Measurements from ENCODE around the gene PHAF1. TPM values are rescaled to one million over a fixed set of nuclear protein-coding genes. Genes with fewer than 3 reads are reported as not detected.

Gene PHAF1
- total RNA-seq, 4 donors from 2014 or later, result 11.4 to 30.6 (median 20.4) TPM

DNA sequence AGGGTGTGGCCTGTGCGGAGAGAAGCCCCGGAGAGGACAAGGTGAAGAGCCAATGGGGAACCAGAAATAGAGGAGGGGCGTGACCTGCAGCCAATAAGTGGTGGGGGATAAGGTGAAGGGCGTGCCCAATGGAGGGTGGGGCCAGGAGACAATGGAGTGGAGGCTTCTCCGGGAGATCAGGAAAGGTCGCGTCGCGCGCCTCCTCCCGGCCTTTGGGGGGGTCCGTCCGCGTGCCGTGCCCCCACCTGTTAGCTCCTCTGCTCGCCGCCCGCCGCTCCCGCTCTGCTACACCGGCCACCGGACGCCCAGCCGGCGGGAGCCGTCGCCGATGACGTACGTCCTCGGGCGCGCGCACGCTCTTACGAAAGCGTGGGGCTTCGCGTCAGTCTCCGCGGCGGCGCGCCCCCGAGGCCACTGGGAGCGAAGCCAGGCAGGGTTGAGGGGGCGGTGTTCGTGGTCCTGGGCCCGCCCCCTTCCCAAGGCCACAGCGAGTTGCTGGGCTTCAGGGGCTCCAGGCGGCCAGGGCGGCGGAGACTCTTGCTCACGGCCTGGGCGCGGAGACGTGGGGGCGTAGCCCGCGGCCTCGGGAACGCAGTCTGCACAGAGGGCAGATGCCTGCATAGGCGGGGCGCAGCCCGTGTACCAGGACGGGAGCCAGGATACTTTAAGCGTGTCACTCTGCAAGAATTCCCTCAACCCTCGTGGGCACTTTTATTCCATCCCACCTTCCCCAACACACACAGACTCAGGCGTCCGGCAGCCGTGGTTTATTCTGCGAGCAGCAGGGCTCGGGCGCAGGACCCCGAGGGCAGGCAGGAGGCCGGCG is 74.1 kb downstream of the PHAF1 start, which contains the start of gene MATCAP1:
TSS of gene MATCAP1 (minus strand) at position 337 of the 826 bp plus-strand sequence. CDS start 3,353 bp downstream, outside the sequence.
- H3K36me3 ChIP-seq, result no peaks in the 10 kb centered on the region
- DNase-seq, result peak; percentile 95 to 97 (median 95)

DNA sequence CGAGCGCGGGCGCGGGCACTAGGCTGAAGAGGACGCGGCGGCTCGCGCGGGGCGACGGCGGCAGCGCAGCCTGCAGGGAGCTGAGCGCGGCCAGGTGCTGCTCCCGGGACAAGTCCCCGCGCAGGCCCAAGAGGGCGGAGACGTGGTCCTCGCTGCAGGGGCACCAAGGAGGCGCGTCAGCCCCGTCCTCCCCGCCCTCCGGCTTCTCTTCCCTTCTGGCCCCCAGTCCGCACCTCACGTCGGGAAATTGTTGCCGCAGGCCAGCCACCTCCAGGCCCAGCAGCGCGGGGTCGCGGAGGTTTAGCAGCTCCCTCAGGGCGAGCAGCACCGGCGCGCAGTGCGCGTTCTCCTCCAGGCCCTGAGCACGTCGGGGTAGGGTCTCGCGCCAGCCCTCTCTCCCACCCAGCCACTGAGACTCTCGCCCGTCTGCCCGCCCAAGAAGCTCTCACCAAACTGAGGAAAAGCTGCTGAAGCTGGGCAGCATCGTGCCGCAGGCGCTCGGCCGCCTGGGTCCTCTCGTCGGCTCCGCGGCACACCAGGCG is 74.8 kb downstream of the PHAF1 start:
- Histone ChIP-seq H3K36me3 (no peaks in the 10 kb centered on the region), H3K9me3 (no peaks in the 10 kb centered on the region), H3K27ac (peak overlapping the region; percentile 92 to 96 (median 94)), H3K4me1 (peaks cover 6 to 44% (median 15%) of the 10 kb centered on the region in 4 donors), H3K27me3 (no peaks in the 10 kb centered on the region), H3K4me3 (peak overlapping the region; percentile 58 to 72 (median 70))
- TF ChIP-seq, protein P1, sequence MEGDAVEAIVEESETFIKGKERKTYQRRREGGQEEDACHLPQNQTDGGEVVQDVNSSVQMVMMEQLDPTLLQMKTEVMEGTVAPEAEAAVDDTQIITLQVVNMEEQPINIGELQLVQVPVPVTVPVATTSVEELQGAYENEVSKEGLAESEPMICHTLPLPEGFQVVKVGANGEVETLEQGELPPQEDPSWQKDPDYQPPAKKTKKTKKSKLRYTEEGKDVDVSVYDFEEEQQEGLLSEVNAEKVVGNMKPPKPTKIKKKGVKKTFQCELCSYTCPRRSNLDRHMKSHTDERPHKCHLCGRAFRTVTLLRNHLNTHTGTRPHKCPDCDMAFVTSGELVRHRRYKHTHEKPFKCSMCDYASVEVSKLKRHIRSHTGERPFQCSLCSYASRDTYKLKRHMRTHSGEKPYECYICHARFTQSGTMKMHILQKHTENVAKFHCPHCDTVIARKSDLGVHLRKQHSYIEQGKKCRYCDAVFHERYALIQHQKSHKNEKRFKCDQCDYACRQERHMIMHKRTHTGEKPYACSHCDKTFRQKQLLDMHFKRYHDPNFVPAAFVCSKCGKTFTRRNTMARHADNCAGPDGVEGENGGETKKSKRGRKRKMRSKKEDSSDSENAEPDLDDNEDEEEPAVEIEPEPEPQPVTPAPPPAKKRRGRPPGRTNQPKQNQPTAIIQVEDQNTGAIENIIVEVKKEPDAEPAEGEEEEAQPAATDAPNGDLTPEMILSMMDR (IDR thresholded peaks at IDR 0.05), result no peak
- TF ChIP-seq POLR2A (IDR thresholded peaks at IDR 0.05), result no peak
- DNase-seq, result no peak

More for the DNA sequence above, 74.1 kb downstream of the PHAF1 start, which contains the start of gene MATCAP1:
- H3K27me3 ChIP-seq, result no peaks in the 10 kb centered on the region
- H3K9me3 ChIP-seq, result no peaks in the 10 kb centered on the region
- H3K27ac ChIP-seq, result peak within 1 kb of the TSS; percentile 92 to 96 (median 94)
- TF ChIP-seq, protein P1 (IDR thresholded peaks at IDR 0.05), result peak in 2 of 6 experiments; percentile 10 to 12
- peak; percentile 47 to 63 for TF ChIP-seq POLR2A (IDR thresholded peaks at IDR 0.05)
- H3K4me3 ChIP-seq, result peak within 1 kb of the TSS; percentile 58 to 72 (median 70)
- peaks cover 6 to 49% (median 15%) of the 10 kb centered on the region in 4 donors for H3K4me1 ChIP-seq

DNA sequence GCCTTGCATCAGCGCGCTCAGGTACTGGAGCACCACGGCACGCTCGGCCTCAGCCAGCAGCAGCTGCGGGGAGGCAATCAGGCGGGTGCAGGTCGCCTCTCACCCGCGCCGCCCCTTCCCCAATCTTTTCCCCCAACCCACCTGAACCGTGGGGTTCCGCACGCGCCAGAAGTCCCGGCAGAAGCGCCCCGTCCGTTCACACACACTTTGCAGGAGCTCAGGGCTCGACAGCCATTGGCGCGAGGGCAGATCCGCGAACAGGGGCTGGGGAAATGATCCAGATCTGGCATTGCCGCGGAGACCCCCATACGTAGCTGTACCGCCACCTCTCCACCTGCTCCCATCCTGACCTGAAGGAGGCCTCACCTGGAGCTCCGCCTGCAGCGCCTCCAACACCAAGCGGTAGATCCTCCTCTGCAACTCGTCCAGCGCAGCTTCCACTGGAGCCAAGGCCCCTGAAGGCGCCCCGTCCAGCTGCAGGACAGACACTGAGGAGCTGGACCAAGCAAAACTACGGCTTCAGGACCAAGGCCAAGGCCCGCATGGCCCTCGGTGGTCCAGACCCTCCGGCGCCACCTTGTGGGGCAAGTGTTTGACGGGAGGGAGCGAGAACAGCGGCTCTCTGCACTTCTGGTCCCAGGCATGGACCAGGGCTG is 75.4 kb downstream of the PHAF1 start:
- TF ChIP-seq, protein P1 (IDR thresholded peaks at IDR 0.05), result peak; percentile 75 to 89 (median 86)
- TF ChIP-seq POLR2A (IDR thresholded peaks at IDR 0.05), result no peak
- H3K27me3 ChIP-seq, result no peaks in the 10 kb centered on the region
- no peaks in the 10 kb centered on the region for H3K36me3 ChIP-seq
- peak overlapping the region in 2 of 4 donors; percentile 38 to 92 for H3K27ac ChIP-seq
- H3K9me3 ChIP-seq, result no peaks in the 10 kb centered on the region
- peaks cover 6 to 44% (median 15%) of the 10 kb centered on the region in 4 donors for H3K4me1 ChIP-seq
- DNase-seq, result peak; percentile 91 to 96 (median 93)
- peak overlapping the region in 2 of 4 donors; percentile 58 to 72 for H3K4me3 ChIP-seq

DNA sequence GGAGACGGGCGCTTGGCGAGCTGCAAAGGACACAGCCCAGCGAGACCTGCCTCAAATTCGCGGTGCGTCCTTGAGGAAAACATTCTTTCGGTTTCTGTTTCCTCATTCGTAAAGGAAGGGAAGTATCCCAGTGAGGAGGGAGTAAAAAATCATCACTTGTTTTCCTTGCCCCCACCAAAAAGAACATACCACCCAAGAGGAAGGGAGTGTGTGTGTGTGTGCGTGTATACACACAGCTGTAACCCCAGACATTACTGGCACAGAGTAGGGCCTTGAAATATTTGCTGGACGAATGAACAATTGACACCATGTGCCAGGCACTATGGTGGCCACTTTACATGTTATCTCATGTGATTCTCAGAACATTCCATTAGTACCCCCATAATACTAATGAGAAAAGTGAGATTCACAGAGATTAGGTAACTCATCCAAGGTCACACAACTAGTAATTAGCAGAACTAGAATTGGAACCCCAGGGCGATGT is 76.0 kb downstream of the PHAF1 start:
- Histone ChIP-seq H3K4me1 (peaks cover 6 to 45% (median 15%) of the 10 kb centered on the region in 4 donors), H3K27me3 (no peaks in the 10 kb centered on the region), H3K9me3 (no peaks in the 10 kb centered on the region), H3K4me3 (peak overlapping the region in 2 of 4 donors; percentile 58 to 72), H3K27ac (peak overlapping the region in 1 of 4 donors; percentile 38), H3K36me3 (no peaks in the 10 kb centered on the region)
- TF ChIP-seq POLR2A (IDR thresholded peaks at IDR 0.05), result no peak
- TF ChIP-seq, protein P1 (IDR thresholded peaks at IDR 0.05), result no peak
- no peak for DNase-seq

DNA sequence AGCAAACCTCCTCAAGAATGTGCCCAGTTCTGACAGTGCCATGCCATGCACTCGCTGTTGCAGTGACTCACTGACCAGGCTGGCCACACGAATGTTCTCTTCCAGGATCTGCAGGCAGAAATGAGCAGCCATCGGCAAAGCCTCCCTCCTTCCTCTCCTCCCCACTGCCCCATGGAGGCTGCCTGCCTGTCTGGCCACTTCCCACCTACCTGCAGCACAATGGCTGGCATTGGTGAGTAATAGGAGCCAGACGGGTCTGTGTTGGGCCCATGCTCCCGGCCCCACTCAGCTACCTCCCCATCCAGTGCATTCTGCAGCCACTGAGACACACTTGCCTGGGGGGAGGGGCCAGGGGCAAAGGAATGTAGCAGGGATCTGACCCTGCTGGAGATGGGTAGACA is 76.8 kb downstream of the PHAF1 start:
- no peaks in the 10 kb centered on the region for H3K9me3 ChIP-seq
- H3K27ac ChIP-seq, result no peak overlapping the region
- TF ChIP-seq POLR2A (IDR thresholded peaks at IDR 0.05), result no peak
- TF ChIP-seq, protein P1 (IDR thresholded peaks at IDR 0.05), result no peak
- no peak for DNase-seq
- H3K4me1 ChIP-seq, result peaks cover 6 to 45% (median 15%) of the 10 kb centered on the region in 4 donors
- H3K36me3 ChIP-seq, result no peaks in the 10 kb centered on the region
- no peaks in the 10 kb centered on the region for H3K27me3 ChIP-seq
- H3K4me3 ChIP-seq, result no peak overlapping the region

All from Peyer's patch (tissue), 4 donors.